ENCODE data around the gene KRTCAP2. TPM values are rescaled to one million over a fixed set of nuclear protein-coding genes. Genes with fewer than 3 reads are reported as not detected.
A peak's percentile ranks its signal among the peaks of the same experiment; 100 is the strongest.

Gene KRTCAP2
- total RNA-seq, 2 donors from 2014 or later = 106 to 112 TPM

- Histone ChIP-seq H3K27me3 (replicated peaks; ENCODE audit: insufficient read depth) (no peaks in the 10 kb centered on the region), H3K9me3 (no peaks in the 10 kb centered on the region), H3K4me1 (ENCODE audit: control insufficient read depth in 1 of 2, low read depth in 2 of 2) (peaks cover 12 to 40% of the 10 kb centered on the region in 2 donors), H3K36me3 (no peaks in the 10 kb centered on the region), H3K4me3 (peak overlapping the region; percentile 72), H3K27ac (peak overlapping the region; percentile 94 to 100)
- ATAC-seq (ENCODE audit: insufficient number of reproducible peaks, low FRiP score, low read depth) (no peak), DNase-seq (ENCODE audit: low spot score) (no peak)
- no peak for TF ChIP-seq CTCF (IDR thresholded peaks at IDR 0.05)
Observed at GRCh38 chr1:155136748-155137147, 36.4 kb downstream of the KRTCAP2 start.

GRCh38 chr1:155135415-155136028, 37.6 kb downstream of the KRTCAP2 start, which contains the start of gene SLC50A1:
Gene SLC50A1 (plus strand): TSS chr1:155135852. CDS start chr1:155135912, 60 bp downstream.
- H3K27ac ChIP-seq = peak within 1 kb of the TSS; percentile 94 to 100
- peak; percentile 85 for DNase-seq (ENCODE audit: low spot score)
- H3K27me3 ChIP-seq (replicated peaks; ENCODE audit: insufficient read depth) = no peaks in the 10 kb centered on the region
- peaks cover 12 to 40% of the 10 kb centered on the region in 2 donors for H3K4me1 ChIP-seq (ENCODE audit: control insufficient read depth in 1 of 2, low read depth in 2 of 2)
- peak; percentile 60 for TF ChIP-seq CTCF (IDR thresholded peaks at IDR 0.05)
- H3K4me3 ChIP-seq = peak within 1 kb of the TSS; percentile 72
- ATAC-seq (ENCODE audit: insufficient number of reproducible peaks, low FRiP score, low read depth) = peak; percentile 81
- H3K36me3 ChIP-seq = no peaks in the 10 kb centered on the region
- no peaks in the 10 kb centered on the region for H3K9me3 ChIP-seq

- peak overlapping the region; percentile 72 for H3K4me3 ChIP-seq
- no peaks in the 10 kb centered on the region for H3K36me3 ChIP-seq
- peaks cover 12 to 45% of the 10 kb centered on the region in 2 donors for H3K4me1 ChIP-seq (ENCODE audit: control insufficient read depth in 1 of 2, low read depth in 2 of 2)
Observed at GRCh38 chr1:155134880-155135414, 38.2 kb downstream of the KRTCAP2 start.

GRCh38 chr1:155134322-155134721, 38.8 kb downstream of the KRTCAP2 start:
- no peak for DNase-seq (ENCODE audit: low spot score)
- H3K27ac ChIP-seq = peak overlapping the region; percentile 94 to 100
- no peaks in the 10 kb centered on the region for H3K36me3 ChIP-seq
- no peak for ATAC-seq (ENCODE audit: insufficient number of reproducible peaks, low FRiP score, low read depth)
- H3K9me3 ChIP-seq = no peaks in the 10 kb centered on the region
- H3K4me3 ChIP-seq = peak overlapping the region; percentile 72
- no peaks in the 10 kb centered on the region for H3K27me3 ChIP-seq (replicated peaks; ENCODE audit: insufficient read depth)
- peaks cover 17 to 45% of the 10 kb centered on the region in 2 donors for H3K4me1 ChIP-seq (ENCODE audit: control insufficient read depth in 1 of 2, low read depth in 2 of 2)
- TF ChIP-seq CTCF (IDR thresholded peaks at IDR 0.05) = no peak

More at GRCh38 chr1:155134880-155135414, 38.2 kb downstream of the KRTCAP2 start:
- H3K27me3 ChIP-seq (replicated peaks; ENCODE audit: insufficient read depth) = no peaks in the 10 kb centered on the region
- DNase-seq (ENCODE audit: low spot score) = peak; percentile 96
- no peak for TF ChIP-seq CTCF (IDR thresholded peaks at IDR 0.05)
- ATAC-seq (ENCODE audit: insufficient number of reproducible peaks, low FRiP score, low read depth) = peak; percentile 78
- H3K27ac ChIP-seq = peak overlapping the region; percentile 94 to 100
- H3K9me3 ChIP-seq = no peaks in the 10 kb centered on the region

GRCh38 chr1:155133799-155134281, 39.3 kb downstream of the KRTCAP2 start:
- TF ChIP-seq CTCF (IDR thresholded peaks at IDR 0.05) = no peak
- Histone ChIP-seq H3K27ac (peak overlapping the region; percentile 94 to 100), H3K4me1 (ENCODE audit: control insufficient read depth in 1 of 2, low read depth in 2 of 2) (peaks cover 20 to 45% of the 10 kb centered on the region in 2 donors), H3K4me3 (no peak overlapping the region), H3K9me3 (no peaks in the 10 kb centered on the region), H3K36me3 (no peaks in the 10 kb centered on the region), H3K27me3 (replicated peaks; ENCODE audit: insufficient read depth) (no peaks in the 10 kb centered on the region)
- no peak for ATAC-seq (ENCODE audit: insufficient number of reproducible peaks, low FRiP score, low read depth)
- no peak for DNase-seq (ENCODE audit: low spot score)

All from thoracic aorta (tissue), 2 donors.